Fibroblast of skin of scalp (primary cell): Measurements from ENCODE around the gene PRKCSH.
"Not testable (repeated sequence)": the region's sequence is repeated elsewhere in the genome, so short reads cannot be mapped to it uniquely, and the experiment has no call there.

Source experiments
- DNase-seq: peaks from one replicate; pipeline ENCODE4 v3.0.0-alpha.2; 2013

PRKCSH gene

DNA sequence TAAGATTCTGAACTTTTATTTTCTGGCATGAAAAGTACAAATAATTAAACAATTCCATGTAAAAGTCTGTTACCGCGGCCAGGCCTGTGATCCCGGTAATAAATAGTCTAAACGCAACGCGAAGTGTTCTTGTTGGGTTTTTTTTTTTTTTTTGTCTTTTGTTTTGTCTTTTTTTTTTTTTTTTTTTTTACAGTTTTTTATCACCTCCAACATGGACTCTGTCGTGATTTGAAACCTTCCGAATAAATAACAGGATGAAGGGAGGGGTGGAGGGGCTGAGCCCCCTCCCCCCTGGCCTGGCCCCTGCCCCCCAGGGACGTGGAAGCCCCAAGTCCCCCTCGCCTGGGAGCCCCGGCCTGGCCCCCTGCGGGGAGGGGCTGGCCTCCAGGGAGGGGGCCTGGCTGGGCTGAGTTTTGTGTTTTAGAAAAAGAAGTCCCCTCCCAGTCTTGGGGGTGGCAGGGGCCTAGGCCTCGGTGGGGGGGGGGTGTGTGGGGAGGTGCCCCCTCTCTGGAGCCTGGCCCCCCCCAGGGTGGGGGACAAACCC is 16.0 kb downstream of the PRKCSH start:
- no peak for DNase-seq

DNA sequence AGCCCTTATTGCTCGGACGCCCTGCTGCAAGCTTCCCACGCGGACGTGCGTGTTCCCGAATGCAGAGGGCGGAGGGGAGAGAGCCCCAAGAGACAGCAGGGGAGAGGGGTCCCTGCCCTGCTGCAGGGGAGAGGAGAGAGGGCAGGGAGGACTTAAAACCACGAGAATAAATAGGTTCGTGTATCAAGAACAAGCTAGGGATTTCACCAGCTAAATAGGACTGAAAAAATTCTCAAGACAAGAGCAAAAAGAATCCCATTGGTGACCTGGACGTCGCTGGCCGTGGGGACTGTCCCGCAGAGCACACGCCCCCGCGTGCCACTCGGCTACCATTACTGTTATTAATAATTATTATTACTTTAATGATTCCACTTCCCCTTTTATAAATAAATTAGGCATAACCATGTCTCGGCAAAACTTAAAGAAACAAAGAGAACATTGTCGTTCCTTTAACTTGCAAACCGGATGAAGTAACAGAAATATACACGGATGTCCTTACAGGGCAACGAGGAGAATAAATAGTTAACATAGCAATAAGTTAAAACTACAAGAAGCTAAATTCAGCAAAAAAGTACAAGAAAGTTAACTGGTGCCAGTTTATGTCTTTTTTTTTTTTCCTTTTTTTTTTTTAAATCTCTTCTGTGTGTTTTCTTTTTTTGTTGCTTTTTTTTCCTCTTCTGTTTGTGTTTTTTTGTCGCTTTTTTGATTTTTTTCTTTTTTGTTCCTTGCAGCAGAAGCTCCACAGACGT is 16.6 kb downstream of the PRKCSH start:
- no peak for DNase-seq

DNA sequence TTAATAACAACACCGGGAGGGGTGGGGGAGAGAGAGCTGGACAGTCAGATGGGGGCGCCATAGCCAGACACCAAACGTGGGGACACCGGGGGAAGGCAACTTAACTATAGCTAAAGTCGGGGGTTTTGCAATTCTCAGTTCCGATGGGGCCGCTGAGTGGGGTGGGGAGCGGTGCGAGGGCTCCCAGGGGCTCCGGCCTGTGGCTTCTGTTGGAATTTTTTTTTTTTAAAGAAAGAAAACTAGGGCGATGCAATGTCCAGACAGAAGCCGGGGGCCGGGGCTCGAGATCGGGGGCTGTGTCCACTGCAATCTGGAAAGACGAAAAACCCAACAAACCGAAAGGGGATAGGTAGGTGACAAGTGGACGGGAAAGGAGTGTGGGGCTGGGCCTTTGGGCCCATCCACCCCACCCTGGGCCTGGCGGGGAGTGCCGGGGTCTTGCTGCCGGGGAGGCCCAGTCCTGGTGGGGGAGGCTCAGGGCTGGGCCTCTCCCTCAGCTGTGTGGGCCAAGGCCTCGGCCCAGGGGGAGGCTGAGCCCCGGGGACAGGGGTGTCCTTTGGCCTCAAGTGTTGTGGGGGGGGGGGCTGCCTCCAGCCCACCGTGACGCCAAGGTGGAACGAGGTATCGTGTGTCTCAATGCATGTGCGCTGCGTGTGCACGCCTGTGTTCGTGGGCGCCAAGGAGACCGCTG is 17.3 kb downstream of the PRKCSH start:
- no peak for DNase-seq

DNA sequence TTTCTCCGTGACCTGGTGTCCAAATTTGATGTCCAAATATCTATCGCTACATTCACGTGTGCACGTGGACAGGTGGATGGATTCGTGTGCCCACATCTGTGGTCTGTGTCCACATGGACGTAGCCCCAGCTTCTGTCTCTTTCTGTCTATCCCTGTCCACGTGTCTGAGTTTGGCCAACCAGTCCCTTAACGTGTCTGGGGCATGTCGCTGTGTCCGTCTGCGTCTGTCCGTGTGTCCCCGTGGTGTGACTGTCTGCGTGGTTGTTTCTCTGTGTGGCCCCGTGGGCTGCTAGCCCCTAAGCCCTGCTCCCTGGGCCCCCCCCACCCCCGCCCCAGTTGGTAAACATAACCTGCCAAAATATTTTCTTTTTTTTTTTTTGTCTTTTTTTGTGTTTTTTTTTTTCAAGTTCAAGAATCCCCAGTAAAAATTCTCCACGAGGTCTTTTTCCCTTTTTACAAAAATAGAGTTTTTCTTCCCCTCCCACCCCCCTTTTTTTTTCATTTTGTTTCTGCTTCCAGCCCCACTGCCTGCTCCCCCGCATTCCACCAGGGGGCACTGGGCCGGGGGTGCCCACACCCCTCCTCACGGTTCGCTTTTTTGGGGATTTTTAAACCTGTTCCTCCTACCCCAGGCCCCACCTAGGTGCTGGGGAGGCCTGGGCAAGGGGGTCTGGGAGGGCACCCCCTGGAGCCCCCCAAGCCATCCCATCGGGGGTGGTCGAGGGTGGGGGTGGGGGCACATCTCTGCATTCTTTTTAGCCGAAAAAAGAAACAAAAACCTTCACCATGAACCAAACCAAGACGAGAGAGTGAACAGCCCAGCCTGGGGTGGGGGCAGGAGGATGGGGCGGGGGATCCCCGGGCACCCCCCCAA is 18.3 kb downstream of the PRKCSH start:
- no peak for DNase-seq

DNA sequence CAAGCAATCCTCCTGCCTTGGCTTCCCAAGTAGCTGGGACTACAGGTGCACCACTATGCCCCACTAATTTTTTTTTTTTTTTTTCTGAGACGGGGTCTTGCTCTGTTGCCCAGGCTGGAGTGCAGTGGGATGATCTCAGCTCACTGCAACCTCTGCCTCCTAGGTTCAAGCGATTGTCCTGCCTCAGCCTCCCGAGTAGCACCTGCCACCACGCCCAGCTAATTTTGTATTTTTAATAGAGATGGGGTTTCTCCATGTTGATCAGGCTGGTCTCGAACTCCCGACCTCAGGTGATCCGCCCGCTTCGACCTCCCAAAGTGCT is 19.8 kb downstream of the PRKCSH start:
- not testable (repeated sequence) for DNase-seq

DNA sequence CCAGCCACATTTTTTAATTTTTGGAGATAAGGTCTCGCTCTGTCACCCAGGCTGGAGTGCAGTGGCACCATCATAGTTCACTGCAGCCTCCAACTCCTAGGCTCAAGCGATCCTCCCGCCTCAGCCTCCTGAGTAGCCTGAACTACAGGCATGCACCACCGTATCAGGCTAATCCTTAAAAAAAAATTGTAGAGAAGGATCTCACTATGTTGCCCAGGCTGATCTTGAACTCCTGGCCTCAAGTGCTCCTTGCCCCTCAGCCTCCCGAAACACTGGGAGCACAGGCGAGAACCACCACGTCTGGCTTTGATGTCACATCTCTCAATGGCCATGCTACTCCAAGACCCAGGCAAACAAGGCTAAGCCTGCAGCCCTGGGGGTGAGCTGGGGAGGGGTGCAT is 21.2 kb downstream of the PRKCSH start:
- no peak for DNase-seq

DNA sequence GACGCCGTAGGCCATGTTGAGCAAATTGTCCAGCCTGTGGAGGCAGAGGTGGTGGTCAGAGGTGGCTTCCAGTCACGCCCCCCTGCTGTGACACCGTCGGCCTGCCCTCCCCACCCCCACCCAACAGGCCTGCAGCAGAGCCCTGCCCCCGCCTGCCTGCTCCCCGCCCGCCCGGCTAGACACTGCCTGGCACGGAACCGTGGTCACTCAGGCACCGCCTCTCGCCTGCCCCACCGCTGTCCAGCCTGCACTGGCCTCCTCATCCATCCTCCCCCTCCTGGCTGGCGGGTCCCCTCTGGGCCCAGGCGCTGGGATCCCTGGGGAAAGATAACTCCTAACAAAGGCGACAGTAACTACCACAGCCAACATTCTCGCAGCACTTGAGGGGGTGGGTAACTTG is 21.7 kb downstream of the PRKCSH start:
- no peak for DNase-seq

DNA sequence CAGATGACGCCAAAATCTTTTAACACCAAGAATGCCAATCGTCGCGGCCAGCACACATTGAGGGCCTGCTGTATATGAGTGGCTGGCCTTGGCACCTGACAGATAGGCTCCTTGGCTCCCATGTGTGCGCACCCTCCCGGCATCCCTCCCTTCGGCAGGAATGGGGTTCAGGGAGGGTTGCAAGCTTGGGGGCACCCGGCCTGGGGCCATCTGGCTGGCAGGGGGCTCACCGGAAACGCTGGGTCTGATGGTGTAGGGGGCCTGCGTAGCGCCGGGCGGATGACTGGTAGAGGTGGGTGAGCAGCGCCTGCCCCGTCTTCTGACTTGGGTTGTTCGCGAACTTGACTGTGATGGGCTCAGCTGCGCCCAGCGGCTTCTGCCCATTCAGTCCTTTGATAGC is 22.4 kb downstream of the PRKCSH start:
- DNase-seq: no peak

DNA sequence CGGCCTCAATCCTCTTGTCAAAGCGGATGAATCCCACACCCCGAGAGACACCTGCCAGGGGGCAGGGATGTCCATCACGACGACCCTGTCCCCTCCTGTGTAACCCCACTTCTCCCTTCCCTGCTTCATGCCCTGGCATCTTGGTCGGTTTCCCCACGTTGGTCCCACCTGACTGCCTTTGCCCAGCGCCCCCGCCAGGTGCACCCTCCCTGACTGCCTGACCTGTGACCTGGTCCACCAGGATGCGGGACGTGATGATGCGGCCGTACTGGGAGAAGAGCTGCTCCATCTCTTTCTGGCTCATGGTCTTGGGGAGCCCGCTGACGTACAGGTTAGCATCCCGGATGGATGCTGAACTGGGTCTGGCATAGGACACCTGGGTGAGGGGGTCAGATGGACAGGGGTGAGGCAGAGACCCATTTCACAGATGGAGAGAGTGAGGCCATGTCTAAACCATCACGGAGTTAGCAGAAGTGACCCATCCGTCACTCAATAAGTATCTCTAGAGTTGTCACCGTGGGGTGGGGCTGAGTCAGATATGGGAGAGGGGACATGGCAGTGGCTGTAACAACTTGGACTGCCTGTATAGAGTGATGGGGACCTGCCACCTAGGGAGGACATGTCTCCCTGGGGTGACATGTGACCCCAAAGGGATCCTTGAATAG is 22.9 kb downstream of the PRKCSH start:
- no peak for DNase-seq

DNA sequence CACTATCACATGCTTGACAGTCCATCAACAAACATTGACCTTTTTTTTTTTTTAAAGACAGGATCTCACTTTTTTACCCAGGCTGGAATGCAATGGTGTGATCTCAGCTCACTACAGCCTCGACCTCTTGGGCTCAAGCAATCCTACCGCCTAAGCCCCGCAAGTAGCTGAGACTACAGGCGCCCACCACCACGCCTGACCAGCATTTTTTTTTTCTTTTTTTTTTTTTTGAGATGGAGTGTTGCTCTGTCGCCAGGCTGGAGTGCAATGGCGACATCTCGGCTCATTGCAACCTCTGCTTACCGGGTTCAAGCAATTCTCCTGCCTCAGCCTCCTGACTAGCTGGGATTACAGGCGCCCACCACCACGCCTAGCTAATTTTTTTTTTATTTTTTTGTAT is 23.5 kb downstream of the PRKCSH start:
- not testable (repeated sequence) for DNase-seq

DNA sequence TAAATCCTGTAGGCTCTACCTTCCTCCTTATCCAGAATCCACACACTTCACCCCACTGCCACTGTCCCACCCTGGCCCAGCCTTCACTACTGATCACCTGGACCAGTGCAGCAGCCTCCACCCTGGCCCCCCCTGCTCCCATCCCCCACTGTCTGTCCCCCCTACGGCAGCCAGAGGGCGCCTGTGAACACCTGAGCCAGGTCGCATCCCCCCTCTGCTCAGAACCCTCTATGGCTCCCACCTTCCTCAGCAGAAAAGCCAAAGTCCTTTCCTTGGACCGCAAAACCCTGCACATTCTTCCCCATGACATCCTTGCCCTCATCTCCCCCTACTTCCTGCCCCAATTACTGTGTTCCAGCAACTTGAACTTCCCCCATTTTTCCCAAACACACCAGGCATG is 24.8 kb downstream of the PRKCSH start:
- no peak for DNase-seq

DNA sequence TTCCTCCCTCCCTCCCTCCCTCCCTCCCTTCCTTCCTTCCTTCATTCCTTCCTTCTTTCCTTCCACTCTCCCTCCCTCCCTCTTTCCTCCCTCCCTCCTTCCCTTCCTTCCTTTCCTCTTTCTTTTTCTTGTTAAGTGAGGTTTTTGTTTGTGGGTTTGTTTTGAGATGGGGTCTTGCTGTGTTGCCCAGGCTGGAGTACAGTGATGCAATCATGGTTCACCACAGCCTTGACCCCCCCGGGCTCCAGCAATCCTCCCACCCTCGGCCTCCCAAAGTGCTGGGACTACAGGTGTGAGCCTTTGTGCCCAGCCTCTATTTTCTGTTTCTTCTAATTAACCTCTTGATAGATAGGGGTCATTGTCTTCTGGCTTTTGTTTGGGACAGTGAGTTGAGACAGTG is 26.0 kb downstream of the PRKCSH start:
- DNase-seq: no peak

DNA sequence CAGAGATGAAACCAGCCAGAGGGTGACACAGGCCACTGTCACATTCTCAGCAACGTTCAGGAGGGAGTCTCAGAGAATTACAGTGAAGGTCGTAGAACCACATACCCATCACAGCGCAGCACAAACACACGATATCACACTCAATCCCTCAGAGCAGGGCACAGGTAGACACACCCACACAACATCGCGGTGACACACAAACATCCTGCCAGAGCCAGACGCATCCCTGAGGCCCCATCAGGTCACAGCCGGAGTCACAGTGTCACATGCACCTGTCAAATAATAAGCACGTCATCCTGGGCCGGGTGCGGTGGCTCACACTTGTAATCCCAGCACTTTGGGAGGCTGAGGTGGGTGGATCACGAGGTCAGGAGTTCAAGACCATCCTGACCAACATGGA is 28.0 kb downstream of the PRKCSH start:
- DNase-seq: no peak

DNA sequence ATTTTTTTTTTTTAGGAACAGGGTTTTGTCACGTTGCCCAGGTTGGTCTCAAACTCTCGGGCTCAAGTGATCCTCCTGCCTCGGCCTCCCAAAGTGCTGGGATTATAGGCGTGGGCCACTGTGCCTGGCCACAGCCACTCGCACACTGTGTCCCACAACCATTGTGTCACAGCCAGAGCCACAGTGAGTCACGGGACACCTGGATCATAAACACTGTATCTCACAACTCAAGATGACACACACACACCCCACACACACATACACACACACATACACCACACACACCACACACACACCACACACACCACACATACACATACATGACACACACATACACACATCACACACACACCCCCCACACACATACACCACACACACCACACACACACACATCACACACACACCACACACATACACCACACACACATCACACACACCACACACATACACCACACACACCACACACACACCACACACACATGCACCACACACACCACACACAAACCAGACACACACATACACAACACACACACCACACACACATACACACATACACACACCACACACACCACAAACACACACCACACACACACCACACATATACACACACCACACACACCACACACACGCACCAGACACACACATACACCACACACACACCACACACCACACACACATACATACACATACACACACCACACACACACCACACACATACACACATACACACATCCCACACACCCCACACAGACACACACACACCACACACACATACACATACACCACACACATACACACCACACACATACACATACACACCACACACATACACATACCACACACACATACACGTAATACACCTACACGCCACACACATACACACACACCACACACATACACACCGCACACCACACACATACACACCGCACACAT is 29.2 kb downstream of the PRKCSH start:
- DNase-seq: no peak

DNA sequence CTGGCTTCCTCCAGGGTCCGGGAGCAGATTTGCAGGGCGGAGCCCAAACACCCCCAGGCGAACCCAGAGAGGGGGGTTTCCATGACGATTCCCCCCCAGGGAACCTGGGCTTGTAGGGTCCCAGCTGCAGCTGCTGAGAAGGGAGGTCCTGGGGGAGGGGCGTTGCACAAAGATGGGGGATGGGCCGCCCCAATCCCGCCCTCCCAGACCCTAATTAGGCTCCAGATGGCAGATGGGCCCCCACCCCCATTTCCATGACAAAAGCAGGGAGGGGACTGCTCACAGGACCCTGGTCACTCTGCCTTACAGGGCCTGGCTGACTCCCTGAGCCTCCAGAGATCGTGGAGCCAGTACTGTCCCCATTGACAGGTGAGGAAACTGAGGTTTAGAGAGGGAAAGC is 30.2 kb downstream of the PRKCSH start:
- no peak for DNase-seq

DNA sequence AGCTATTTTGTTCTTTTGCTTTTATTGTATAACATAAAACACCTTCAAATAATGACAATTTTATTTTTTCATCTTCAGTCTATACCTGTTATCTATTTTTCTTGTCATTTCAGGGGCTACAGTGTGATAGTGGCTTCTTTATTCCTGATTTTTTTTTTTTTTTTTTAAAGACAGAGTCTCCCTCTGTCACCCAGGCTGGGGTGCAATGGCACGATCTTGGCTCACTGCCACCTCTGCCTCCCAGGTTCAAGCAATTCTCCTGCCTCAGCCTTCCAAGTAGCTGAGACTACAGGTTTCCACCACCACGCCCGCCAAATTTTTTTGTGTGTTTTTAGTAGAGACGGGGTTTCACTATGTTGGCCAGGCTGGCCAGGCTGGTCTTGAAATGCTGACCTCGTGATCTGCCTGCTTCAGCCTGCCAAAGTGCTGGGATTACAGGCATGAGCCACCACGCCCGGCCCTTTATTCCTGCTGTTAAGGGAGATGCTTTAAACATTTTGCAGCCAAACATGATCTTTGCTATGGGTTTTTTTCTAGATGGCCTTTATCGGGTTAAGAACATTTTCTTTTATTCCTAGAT is 32.9 kb downstream of the PRKCSH start:
- not testable (repeated sequence) for DNase-seq

DNA sequence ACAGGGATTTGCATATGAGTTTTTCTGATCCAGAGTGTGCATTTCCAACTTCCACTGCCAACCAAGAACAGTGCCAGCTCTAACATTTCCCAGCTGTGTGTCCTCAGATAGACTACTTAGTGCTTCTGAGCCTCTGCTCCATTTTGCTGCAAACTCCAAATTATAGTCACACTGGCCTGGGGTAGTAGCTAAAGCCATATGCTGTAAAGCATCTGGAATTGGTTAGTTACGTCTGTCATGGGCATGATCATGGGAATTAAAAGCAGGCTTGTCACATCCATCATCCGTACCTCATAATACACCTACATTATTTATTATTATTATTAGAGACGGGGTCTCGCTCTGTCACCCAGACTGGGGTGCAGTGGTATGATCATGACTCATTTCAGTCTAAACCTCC is 38.3 kb downstream of the PRKCSH start:
- no peak for DNase-seq

DNA sequence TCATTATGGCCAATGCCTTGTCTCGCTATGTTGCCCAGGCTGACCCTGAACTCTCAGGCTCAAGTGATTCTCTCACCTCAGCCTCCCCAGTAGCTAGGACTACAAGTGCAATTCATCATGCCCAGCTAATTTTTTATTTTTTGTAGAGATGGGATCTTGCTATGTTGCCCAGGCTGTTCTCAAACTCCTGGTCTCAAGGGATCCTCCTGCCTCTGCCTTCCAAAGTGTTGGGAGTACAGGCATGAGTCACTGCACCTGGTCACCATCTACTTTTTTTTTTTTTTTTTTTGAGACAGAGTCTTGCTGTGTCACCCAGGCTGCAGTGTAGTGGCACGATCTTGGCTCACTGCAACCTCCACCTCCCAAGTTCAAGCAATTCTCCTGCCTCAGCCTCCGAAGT is 39.9 kb downstream of the PRKCSH start:
- not testable (repeated sequence) for DNase-seq

DNA sequence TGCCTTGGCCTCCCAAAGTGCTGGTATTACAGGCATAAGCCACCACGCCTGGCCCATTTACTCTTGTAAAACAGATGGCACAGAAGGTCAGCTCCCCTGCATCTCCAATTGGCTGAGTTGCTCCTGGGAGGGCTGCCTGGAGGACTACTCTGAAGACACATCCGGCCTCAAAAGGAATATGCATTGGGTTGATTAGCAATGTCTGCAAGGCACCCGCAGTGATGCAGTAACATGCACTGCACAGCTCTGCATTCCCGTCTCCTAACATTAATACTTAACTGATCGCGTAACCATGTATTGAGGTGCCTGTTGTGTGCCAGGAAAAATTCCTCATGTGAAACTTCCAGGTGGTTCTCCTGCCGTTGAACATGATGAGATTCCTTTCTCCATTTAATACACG is 40.4 kb downstream of the PRKCSH start:
- no peak for DNase-seq

DNA sequence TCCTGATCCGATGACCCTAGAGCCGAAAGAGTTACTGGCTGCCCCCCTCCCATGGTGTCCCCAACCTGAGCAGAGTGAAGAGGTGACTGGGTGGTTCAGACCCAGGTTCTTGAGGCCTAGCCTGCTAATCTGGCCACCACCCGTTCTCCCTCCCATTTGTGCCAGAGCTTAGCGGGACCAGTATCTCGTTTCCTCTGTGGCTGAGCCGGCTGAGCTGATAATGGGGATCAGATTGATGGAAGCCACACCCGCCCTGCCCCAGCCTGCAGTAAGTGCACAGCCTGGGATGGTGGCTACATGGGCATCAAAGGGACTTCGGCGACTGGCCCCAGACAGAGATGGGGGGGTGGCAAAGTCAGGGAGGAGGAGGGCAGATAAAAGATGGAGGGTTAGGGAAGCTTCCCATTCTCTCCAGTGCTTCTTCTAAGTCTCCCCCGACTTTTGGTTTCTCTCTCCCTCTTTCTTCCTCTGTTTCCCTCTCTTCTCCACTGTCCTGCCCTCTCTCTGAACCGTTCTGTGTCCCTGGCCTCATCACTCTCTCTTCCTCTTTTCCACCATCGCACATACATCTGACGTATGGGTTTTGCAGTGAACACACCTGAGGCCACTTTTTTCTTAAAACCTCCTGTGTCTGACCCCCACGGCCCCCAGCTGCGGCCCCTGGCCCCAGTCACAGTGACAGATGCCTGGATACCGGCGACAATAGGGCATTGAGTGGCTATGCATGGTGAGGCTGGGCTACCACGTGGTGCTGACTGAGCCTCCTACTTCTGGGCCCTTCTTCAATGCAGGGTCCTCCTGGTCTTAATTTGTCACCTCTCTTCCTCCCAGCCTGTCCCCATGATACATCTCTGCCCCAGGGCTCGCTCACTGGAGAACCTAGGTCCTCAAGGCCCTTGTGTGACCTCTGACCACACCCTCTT is 43.0 kb downstream of the PRKCSH start:
- DNase-seq: no peak
